Activated T-cell treated with anti-CD3 and anti-CD28 coated beads, Interleukin-2, amount 50 U/mL, for 4 hours (primary cell): ENCODE measurements around the gene PTPN14. TPM values are rescaled to one million over a fixed set of nuclear protein-coding genes. Genes with fewer than 3 reads are reported as not detected.
A peak's percentile ranks its signal among the peaks of the same experiment; 100 is the strongest.

Experiments used
- ATAC-seq, 2 donors: fragments of 200-7000 bp; cut with Tn5 transposase; one replicate each; pipeline ENCODE4 v1.10.0; 2021
- DNase-seq: peaks from one replicate; pipeline ENCODE4 v3.0.0-alpha.2; 2020
- H3K27me3 Mint-ChIP-seq: one replicate; pipeline ENCODE4 v1.8.0; 2021; ENCODE audit warnings: low read depth, mixed read lengths
- H3K36me3 Mint-ChIP-seq: one replicate; pipeline ENCODE4 v1.8.0; 2022; ENCODE audit warnings: mixed read lengths; ENCODE audit not compliant: insufficient read depth
- H3K4me1 Mint-ChIP-seq: one replicate; pipeline ENCODE4 v1.8.0; 2021; ENCODE audit warnings: low read depth, mixed read lengths
- H3K4me3 Mint-ChIP-seq: one replicate; pipeline ENCODE4 v1.8.0; 2021; ENCODE audit warnings: mild to moderate bottlenecking, moderate library complexity, mixed read lengths
- H3K9me3 Mint-ChIP-seq: one replicate; pipeline ENCODE4 v1.8.0; 2021; ENCODE audit warnings: mixed read lengths
- total RNA-seq, 3 donors: library from RNA; stranded (reverse); gene quantifications; one replicate each; pipeline ENCODE4 v1.2.1, GENCODE V29; 2021

PTPN14 gene
- total RNA-seq, 3 donors from 2014 or later: 1.3 to 3.1 (median 1.8) TPM

- Mint-ChIP-seq H3K36me3 (peaks cover 35% of the 10 kb centered on the region), H3K27me3 (no peaks in the 10 kb centered on the region), H3K4me3 (no peak overlapping the region), H3K4me1 (no peaks in the 10 kb centered on the region), H3K9me3 (no peaks in the 10 kb centered on the region)
- no peak for ATAC-seq
- DNase-seq: no peak
These were observed 213.9 kb downstream of the PTPN14 start for GRCh38 chr1:214337511-214337910.

- Mint-ChIP-seq H3K4me3 (no peak overlapping the region), H3K36me3 (peaks cover 32% of the 10 kb centered on the region), H3K27me3 (no peaks in the 10 kb centered on the region), H3K4me1 (no peaks in the 10 kb centered on the region), H3K9me3 (no peaks in the 10 kb centered on the region)
- ATAC-seq: no peak
- DNase-seq: no peak
These were observed 214.4 kb downstream of the PTPN14 start for GRCh38 chr1:214337015-214337414.

- Mint-ChIP-seq H3K27me3 (no peaks in the 10 kb centered on the region), H3K36me3 (peaks cover 29% of the 10 kb centered on the region), H3K4me1 (no peaks in the 10 kb centered on the region), H3K9me3 (no peaks in the 10 kb centered on the region), H3K4me3 (no peak overlapping the region)
- DNase-seq: no peak
- no peak for ATAC-seq
These were observed 215.8 kb downstream of the PTPN14 start for GRCh38 chr1:214335567-214335966.

- Mint-ChIP-seq H3K27me3 (no peaks in the 10 kb centered on the region), H3K36me3 (peaks cover 25% of the 10 kb centered on the region), H3K4me1 (no peaks in the 10 kb centered on the region), H3K4me3 (no peak overlapping the region), H3K9me3 (no peaks in the 10 kb centered on the region)
- DNase-seq (peak; percentile 17), ATAC-seq (no peak)
These were observed 218.2 kb downstream of the PTPN14 start for GRCh38 chr1:214332946-214333798.

GRCh38 chr1:214331827-214332423 lies 219.5 kb downstream of the PTPN14 start:
- Mint-ChIP-seq H3K4me3 (no peak overlapping the region), H3K36me3 (peaks cover 18% of the 10 kb centered on the region), H3K4me1 (peaks cover 3% of the 10 kb centered on the region), H3K27me3 (no peaks in the 10 kb centered on the region), H3K9me3 (no peaks in the 10 kb centered on the region)
- ATAC-seq (no peak), DNase-seq (peak; percentile 43)

GRCh38 chr1:214331180-214331579 lies 220.2 kb downstream of the PTPN14 start:
- Mint-ChIP-seq H3K4me3 (no peak overlapping the region), H3K9me3 (no peaks in the 10 kb centered on the region)
- ATAC-seq: no peak

GRCh38 chr1:214330715-214331114 lies 220.7 kb downstream of the PTPN14 start:
- H3K27me3 Mint-ChIP-seq: no peaks in the 10 kb centered on the region
- peaks cover 16% of the 10 kb centered on the region for H3K36me3 Mint-ChIP-seq
- H3K4me1 Mint-ChIP-seq: peaks cover 3% of the 10 kb centered on the region
- H3K9me3 Mint-ChIP-seq: no peaks in the 10 kb centered on the region
- no peak for DNase-seq
- no peak for ATAC-seq
- no peak overlapping the region for H3K4me3 Mint-ChIP-seq

More at GRCh38 chr1:214331180-214331579, 220.2 kb downstream of the PTPN14 start:
- H3K27me3 Mint-ChIP-seq: no peaks in the 10 kb centered on the region
- H3K36me3 Mint-ChIP-seq: peaks cover 16% of the 10 kb centered on the region
- no peak for DNase-seq
- peaks cover 3% of the 10 kb centered on the region for H3K4me1 Mint-ChIP-seq

GRCh38 chr1:214330222-214330621 lies 221.2 kb downstream of the PTPN14 start:
- Mint-ChIP-seq H3K36me3 (peaks cover 16% of the 10 kb centered on the region), H3K27me3 (no peaks in the 10 kb centered on the region), H3K4me1 (peaks cover 3% of the 10 kb centered on the region), H3K4me3 (no peak overlapping the region), H3K9me3 (no peaks in the 10 kb centered on the region)
- DNase-seq (no peak), ATAC-seq (no peak)

GRCh38 chr1:214329470-214330220 lies 221.8 kb downstream of the PTPN14 start:
- peaks cover 3% of the 10 kb centered on the region for H3K4me1 Mint-ChIP-seq
- ATAC-seq: no peak
- H3K4me3 Mint-ChIP-seq: no peak overlapping the region
- no peak for DNase-seq
- no peaks in the 10 kb centered on the region for H3K27me3 Mint-ChIP-seq
- no peaks in the 10 kb centered on the region for H3K9me3 Mint-ChIP-seq
- H3K36me3 Mint-ChIP-seq: peaks cover 15% of the 10 kb centered on the region

- Mint-ChIP-seq H3K36me3 (peaks cover 11% of the 10 kb centered on the region), H3K4me3 (no peak overlapping the region), H3K4me1 (peaks cover 3% of the 10 kb centered on the region), H3K27me3 (no peaks in the 10 kb centered on the region), H3K9me3 (no peaks in the 10 kb centered on the region)
- ATAC-seq: peak; percentile 94 to 98
- DNase-seq: peak; percentile 73
These were observed 222.5 kb downstream of the PTPN14 start for GRCh38 chr1:214328770-214329469.

- Mint-ChIP-seq H3K4me3 (no peak overlapping the region), H3K4me1 (peaks cover 3% of the 10 kb centered on the region), H3K27me3 (no peaks in the 10 kb centered on the region), H3K36me3 (peaks cover 11% of the 10 kb centered on the region), H3K9me3 (no peaks in the 10 kb centered on the region)
- DNase-seq (no peak), ATAC-seq (no peak)
These were observed 223.9 kb downstream of the PTPN14 start for GRCh38 chr1:214327514-214327913.

GRCh38 chr1:214326406-214326805 lies 225.0 kb downstream of the PTPN14 start:
- DNase-seq (no peak), ATAC-seq (no peak)
- Mint-ChIP-seq H3K36me3 (peaks cover 10% of the 10 kb centered on the region), H3K4me1 (peaks cover 3% of the 10 kb centered on the region), H3K4me3 (no peak overlapping the region), H3K27me3 (no peaks in the 10 kb centered on the region), H3K9me3 (no peaks in the 10 kb centered on the region)

- H3K36me3 Mint-ChIP-seq: peaks cover 11% of the 10 kb centered on the region
These were observed 226.3 kb downstream of the PTPN14 start for GRCh38 chr1:214324896-214325800.

More at GRCh38 chr1:214324896-214325800, 226.3 kb downstream of the PTPN14 start:
- no peaks in the 10 kb centered on the region for H3K9me3 Mint-ChIP-seq
- no peak for DNase-seq
- H3K4me3 Mint-ChIP-seq: no peak overlapping the region
- H3K27me3 Mint-ChIP-seq: no peaks in the 10 kb centered on the region
- peaks cover 3% of the 10 kb centered on the region for H3K4me1 Mint-ChIP-seq
- no peak for ATAC-seq
